ENCODE data around the gene ENDOV.

GRCh38 chr17:80430446-80431245 is 15.7 kb downstream of the ENDOV start:
- no peak for TF ChIP-seq CTCF (IDR thresholded peaks at IDR 0.05; ENCODE audit: low read depth, low read length)
- no peak for TF ChIP-seq EZH2phosphoT487 (IDR thresholded peaks at IDR 0.05; ENCODE audit: low read depth)

All from OCI-LY3 (cell line).